Retinal pigment epithelial cell (primary cell): ENCODE data around the gene CDC42BPB.

Source experiments
- DNase-seq: peaks from one replicate; pipeline ENCODE4 v3.0.0-alpha.2; 2010; ENCODE audit warnings: low read depth
- H3K4me3 ChIP-seq: 2 replicates; pipeline ENCODE4 v1.5.1; 2011; ENCODE audit warnings: mild to moderate bottlenecking, low read length, control low read depth, moderate library complexity
- CTCF ChIP-seq: conservative IDR thresholded peaks from 2 replicates; pipeline ENCODE4 v1.5.1; 2011; ENCODE audit warnings: low read depth, low read length, control low read depth, inconsistent platforms

CDC42BPB gene

GRCh38 chr14:102949801-102950451, 107.4 kb downstream of the CDC42BPB start:
- no peak for DNase-seq
- no peak for TF ChIP-seq CTCF
- H3K4me3 ChIP-seq, result no peak overlapping the region

DNA sequence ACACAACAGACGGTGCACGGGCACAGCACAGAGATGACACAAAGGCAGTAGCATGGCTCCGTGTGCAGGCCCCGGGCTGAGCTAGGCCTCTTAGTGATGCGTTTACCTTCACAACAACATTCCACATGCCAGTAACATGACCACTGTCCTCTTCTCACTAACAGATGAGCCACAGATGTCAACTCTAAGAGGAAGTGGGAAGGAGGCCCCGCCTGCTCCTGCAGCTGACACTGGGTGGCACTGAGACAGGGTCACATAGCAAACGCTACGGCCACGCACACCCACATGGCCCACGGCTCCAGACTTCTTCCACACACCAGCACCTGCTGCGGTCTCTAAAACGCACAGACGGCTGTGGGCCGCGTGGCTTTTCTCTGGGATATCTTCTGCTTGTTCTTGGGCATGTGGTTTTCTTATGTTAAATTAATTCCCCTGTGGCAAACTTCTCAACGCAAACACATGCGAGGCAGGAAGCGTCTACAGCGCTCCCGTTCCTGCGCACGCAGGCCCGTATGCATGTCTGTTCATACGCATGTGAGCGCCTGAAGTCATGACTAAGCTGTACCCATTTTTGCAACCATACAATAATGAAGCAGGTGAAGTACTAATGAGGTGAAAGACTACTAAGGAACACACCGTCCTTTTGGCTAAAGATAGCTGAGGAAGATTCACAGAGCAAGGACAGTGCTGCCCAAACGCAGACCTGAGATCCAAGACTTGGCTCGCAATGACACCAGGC, 108.1 kb downstream of the CDC42BPB start:
- no peak for DNase-seq
- no peak for TF ChIP-seq CTCF
- no peak overlapping the region for H3K4me3 ChIP-seq

- no peak overlapping the region for H3K4me3 ChIP-seq
- no peak for TF ChIP-seq CTCF
- no peak for DNase-seq
These were observed 108.7 kb downstream of the CDC42BPB start for GRCh38 chr14:102948698-102949061.

DNA sequence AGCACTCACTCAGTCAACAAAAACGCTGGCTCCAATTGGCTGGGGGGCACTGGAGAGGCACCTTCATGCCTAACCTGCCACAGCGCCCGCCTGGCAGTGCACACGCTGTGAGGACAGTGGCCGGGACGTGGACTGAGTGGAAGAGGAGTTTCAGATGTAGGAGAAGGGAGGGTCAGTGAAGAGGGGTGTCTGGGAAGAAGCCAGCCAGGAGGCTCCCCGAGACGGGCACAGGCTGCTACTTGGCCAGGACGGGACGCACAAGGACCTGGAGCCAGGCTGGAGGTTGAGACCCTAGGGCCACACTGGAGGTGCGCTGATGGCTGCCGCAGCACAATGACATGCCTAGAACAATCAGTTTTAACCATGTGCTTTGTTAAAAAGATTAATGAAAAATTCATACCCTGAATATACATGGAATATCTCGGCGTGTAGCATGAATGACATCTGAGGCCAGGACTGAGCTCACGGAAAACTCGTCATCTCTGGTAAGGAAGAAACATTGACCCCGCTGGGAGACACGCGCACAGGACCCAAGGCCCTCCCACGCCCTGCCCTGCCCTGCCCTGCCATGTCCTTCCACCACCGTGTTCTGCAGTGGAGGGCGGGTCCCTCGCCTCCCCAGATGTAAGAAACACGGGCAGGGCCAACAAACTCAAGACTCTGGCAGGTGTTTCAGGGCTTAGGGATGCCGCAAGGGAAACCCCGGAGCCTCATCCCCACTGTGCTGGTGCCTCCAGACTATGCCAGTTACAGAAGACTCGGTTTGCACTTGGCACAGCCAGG, 109.8 kb downstream of the CDC42BPB start:
- H3K4me3 ChIP-seq, result no peak overlapping the region
- TF ChIP-seq CTCF, result no peak
- DNase-seq, result no peak

DNA sequence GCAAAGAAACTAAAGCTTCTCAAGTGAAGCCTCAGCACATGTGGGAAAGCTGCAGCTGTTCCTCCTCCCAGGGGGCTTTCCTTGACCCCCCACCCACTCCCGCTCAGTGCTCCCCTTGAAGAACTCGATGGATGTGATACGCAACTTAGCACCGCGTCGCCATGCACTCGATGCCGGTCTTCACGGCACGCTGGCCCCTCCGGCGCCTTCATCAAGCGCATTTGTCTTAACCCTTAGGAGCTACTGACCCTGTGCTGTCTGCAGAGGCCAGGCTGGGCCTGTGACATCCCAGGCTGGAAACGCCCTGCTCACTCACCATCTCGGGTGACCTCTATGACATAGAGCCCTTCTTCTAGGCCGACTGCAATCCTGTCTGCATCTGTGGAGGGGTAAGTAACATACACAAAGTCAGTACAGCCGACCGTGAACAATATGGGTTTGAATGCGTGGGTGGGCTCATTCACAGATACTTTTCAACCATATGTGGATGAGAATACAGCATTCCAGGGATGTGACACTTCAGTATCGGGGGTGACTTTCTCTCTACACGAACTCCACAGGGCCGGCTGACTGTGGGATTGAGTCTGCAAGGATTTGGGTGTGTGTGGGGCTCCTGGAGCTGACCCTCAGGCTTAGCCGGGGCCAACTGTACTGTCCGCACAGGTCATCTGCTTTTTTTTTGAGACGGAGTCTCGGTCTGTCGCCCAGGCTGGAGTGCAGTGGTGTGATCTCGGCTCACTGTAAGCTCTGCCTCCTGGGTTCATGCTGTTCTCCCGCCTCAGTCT, 111.8 kb downstream of the CDC42BPB start:
- no peak for DNase-seq
- no peak overlapping the region for H3K4me3 ChIP-seq
- no peak for TF ChIP-seq CTCF

DNA sequence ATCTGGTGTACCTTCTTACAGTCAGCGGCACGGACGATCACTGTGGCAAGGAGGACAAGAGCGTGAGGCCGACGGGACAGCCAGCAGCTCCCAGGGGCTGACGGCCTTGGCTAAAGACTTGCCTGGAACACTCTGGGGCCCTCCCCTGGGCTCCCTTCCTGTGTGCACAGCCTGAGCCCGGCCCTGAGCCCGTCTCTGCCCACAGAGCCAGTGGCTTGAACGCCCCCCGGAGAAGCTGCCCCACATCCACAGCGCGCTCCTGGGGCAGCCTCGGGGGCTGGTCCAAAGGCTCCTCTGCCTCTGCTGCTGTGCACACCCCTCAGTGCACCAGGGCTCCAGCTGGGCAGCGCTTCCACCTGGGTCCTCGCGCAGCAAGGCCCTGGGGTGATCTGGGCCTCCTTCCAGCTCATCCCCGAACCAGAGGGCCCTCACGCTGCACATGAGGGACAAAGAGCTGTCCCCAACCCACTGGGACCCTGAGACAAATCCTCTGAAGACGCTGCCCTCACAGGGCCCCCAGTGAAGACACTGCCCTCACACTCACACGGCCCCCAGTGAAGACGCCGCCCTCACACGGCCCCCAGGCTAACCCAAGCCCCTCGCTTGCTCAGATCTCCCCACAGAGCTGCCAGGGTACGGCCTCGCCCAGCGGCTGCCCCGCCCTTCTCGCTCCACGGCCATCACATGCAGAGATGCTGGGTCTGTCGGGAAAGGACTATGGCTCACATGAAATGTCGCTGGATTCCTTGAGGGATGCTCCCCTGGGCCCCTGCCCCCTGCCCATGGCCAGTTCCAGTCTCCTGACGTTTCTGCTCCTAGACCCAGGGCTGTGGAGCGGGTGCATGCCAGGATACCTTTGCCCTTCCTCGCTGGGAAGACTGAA, 112.7 kb downstream of the CDC42BPB start:
- TF ChIP-seq CTCF, result no peak
- DNase-seq, result no peak
- H3K4me3 ChIP-seq, result no peak overlapping the region
